PC-3 (cell line): Measurements from ENCODE around the gene SAFB2. TPM values are rescaled to one million over a fixed set of nuclear protein-coding genes. Genes with fewer than 3 reads are reported as not detected.

ENCODE experiments used
- ATAC-seq: fragments of 200-7000 bp; cut with Tn5 transposase; 2 replicates; pipeline ENCODE4 v1.9.1; 2020; ENCODE audit warnings: mild to moderate bottlenecking, moderate library complexity
- BruUV-seq: library from RNA; stranded (reverse); fragments of 400-500 nt; replicated peaks from 2 replicates; lab custom pipeline; 2021; lab: Mats Ljungman, UMichigan
- CTCF ChIA-PET: fragments of 300-600 bp; sonication (Branson Sonifier 250); formaldehyde crosslinking; loops from one replicate; lab custom pipeline; 2022; ENCODE audit warnings: antibody characterized with exemption; lab: Charles Lee
- POLR2A ChIA-PET: fragments of 300-600 bp; sonication (Branson Sonifier 250); formaldehyde crosslinking; loops from one replicate; lab custom pipeline; 2022; ENCODE audit warnings: antibody characterized with exemption; ENCODE audit not compliant: unreplicated experiment; lab: Charles Lee
- DNase-seq: peaks from one replicate; pipeline ENCODE4 v3.0.0-alpha.2; 2015
- H2AFZ ChIP-seq: fragments of 300-600 bp; sonication (generic); 2 replicates; pipeline ENCODE4 v1.6.0; 2016; ENCODE audit warnings: antibody characterized with exemption, low read length
- H3F3A ChIP-seq: fragments of 300-600 bp; sonication (generic); one replicate; pipeline ENCODE4 v1.6.0; 2017; ENCODE audit warnings: antibody characterized with exemption, low read length, control low read depth, mild to moderate bottlenecking; ENCODE audit not compliant: unreplicated experiment
- H3K27ac ChIP-seq: fragments of 300-600 bp; sonication (generic); 2 replicates; pipeline ENCODE4 v1.5.1; 2016; ENCODE audit warnings: mild to moderate bottlenecking, low read length
- H3K27me3 ChIP-seq: fragments of 300-600 bp; sonication (generic); 2 replicates; pipeline ENCODE4 v1.6.1; 2016; ENCODE audit warnings: low read length, mixed read lengths
- H3K36me3 ChIP-seq: fragments of 300-600 bp; sonication (generic); 2 replicates; pipeline ENCODE4 v1.6.1; 2016; ENCODE audit warnings: low read depth, mixed run types, low read length, mixed read lengths
- H3K4me1 ChIP-seq: fragments of 300-600 bp; sonication (generic); 2 replicates; pipeline ENCODE4 v1.5.1; 2016; ENCODE audit warnings: low read length; ENCODE audit not compliant: insufficient read depth
- H3K4me2 ChIP-seq: fragments of 300-600 bp; sonication (generic); 2 replicates; pipeline ENCODE4 v1.6.0; 2016; ENCODE audit warnings: low read length
- H3K4me3 ChIP-seq: fragments of 300-600 bp; sonication (generic); 2 replicates; pipeline ENCODE4 v1.5.1; 2016; ENCODE audit warnings: mild to moderate bottlenecking, low read length, mixed read lengths
- H3K79me2 ChIP-seq: fragments of 300-600 bp; sonication (generic); 2 replicates; pipeline ENCODE4 v1.6.1; 2017; ENCODE audit warnings: low read length, mixed read lengths
- H3K9ac ChIP-seq: fragments of 300-600 bp; sonication (generic); 2 replicates; pipeline ENCODE4 v1.6.0; 2016; ENCODE audit warnings: mild to moderate bottlenecking, low read length
- H3K9me2 ChIP-seq: fragments of 300-600 bp; sonication (generic); replicated peaks from 2 replicates; pipeline ENCODE4 v1.6.1; 2016; ENCODE audit warnings: mixed run types, low read length, mixed read lengths
- H3K9me3 ChIP-seq: fragments of 300-600 bp; sonication (generic); 2 replicates; pipeline ENCODE4 v1.6.1; 2016; ENCODE audit warnings: low read length, mixed read lengths
- H4K20me1 ChIP-seq: fragments of 300-600 bp; sonication (generic); 2 replicates; pipeline ENCODE4 v1.6.1; 2016; ENCODE audit warnings: low read length, mixed read lengths
- EZH2 ChIP-seq: fragments of 300-600 bp; sonication (generic); IDR thresholded peaks from one replicate; pipeline ENCODE4 v1.6.1; 2017; ENCODE audit warnings: antibody characterized with exemption, mild to moderate bottlenecking, low read length; ENCODE audit not compliant: unreplicated experiment
- EZH2phosphoT487 ChIP-seq: fragments of 300-600 bp; sonication (generic); IDR thresholded peaks from 2 replicates; pipeline ENCODE4 v1.6.1; 2018; ENCODE audit warnings: mild to moderate bottlenecking, antibody characterized with exemption, low read length, borderline replicate concordance
- intact Hi-C: fragments of 100-400 bp; cut with micrococcal nuclease; formaldehyde crosslinking; loops from 2 replicates; pipeline ENCODE4 v1.9.0; 2023
- total RNA-seq: library from RNA; depleted of rRNA; stranded (reverse); fragments of >200 nt; gene quantifications from 2 replicates; pipeline ENCODE4 v1.2.3, GENCODE V29; 2014
- TF ChIP-seq, protein P1 (sequence below): fragments of 300-600 bp; sonication (generic); conservative IDR thresholded peaks from 2 replicates; pipeline ENCODE4 v1.5.1; 2017; ENCODE audit warnings: antibody characterized with exemption, low read depth, mild to moderate bottlenecking, low read length

Gene SAFB2
- total RNA-seq, 1 experiment from 2014 or later = 77.5 TPM

DNA sequence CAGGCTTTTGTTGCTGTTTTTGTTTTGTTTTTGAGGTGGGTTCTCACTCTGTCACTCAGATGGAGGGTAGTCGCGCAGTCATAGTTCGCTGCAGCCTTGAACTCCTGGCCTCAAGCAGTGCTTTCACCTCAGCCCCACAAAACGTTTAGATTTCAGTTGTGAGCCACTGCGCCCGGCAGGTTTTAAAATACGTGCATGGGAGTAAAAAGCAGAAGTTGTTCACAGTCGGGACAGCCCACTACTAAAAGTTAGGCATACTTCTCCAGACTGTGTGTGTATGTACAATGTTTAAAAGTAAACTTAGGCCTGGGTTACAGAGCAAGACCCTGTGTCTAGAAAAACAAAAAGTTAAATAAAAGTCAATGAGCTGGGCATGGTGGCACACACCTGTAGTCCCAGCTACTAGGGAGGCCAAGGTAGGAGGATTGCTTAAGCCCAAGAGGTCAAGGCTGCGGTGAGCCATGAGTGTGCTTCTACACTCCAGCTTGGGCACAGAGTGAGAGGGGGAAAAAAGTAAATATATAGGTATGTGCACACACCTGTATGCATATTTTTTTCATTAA, 6.4 kb upstream of the SAFB2 start:
- Histone ChIP-seq H3K4me2 (no peak overlapping the region), H3K9me3 (no peaks in the 10 kb centered on the region), H2AFZ (no peak overlapping the region), H3K36me3 (peaks cover 73% of the 10 kb centered on the region), H3K27me3 (no peaks in the 10 kb centered on the region), H3K79me2 (peaks cover 100% of the 10 kb centered on the region), H3K9ac (no peak overlapping the region), H4K20me1 (peaks cover 79% of the 10 kb centered on the region), H3K9me2 (no peaks in the 10 kb centered on the region), H3K27ac (no peak overlapping the region), H3K4me1 (peaks cover 18% of the 10 kb centered on the region), H3F3A (no peaks in the 10 kb centered on the region), H3K4me3 (no peak overlapping the region)
- POLR2A ChIA-PET = no interaction called here
- BruUV-seq = no TSS peak
- no peak for TF ChIP-seq EZH2
- TF ChIP-seq EZH2phosphoT487 = no peak
- TF ChIP-seq, protein P1, sequence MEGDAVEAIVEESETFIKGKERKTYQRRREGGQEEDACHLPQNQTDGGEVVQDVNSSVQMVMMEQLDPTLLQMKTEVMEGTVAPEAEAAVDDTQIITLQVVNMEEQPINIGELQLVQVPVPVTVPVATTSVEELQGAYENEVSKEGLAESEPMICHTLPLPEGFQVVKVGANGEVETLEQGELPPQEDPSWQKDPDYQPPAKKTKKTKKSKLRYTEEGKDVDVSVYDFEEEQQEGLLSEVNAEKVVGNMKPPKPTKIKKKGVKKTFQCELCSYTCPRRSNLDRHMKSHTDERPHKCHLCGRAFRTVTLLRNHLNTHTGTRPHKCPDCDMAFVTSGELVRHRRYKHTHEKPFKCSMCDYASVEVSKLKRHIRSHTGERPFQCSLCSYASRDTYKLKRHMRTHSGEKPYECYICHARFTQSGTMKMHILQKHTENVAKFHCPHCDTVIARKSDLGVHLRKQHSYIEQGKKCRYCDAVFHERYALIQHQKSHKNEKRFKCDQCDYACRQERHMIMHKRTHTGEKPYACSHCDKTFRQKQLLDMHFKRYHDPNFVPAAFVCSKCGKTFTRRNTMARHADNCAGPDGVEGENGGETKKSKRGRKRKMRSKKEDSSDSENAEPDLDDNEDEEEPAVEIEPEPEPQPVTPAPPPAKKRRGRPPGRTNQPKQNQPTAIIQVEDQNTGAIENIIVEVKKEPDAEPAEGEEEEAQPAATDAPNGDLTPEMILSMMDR = no peak
- ATAC-seq (no peak), DNase-seq (no peak)
- intact Hi-C loops = no loop called here
- CTCF ChIA-PET = no interaction called here

DNA sequence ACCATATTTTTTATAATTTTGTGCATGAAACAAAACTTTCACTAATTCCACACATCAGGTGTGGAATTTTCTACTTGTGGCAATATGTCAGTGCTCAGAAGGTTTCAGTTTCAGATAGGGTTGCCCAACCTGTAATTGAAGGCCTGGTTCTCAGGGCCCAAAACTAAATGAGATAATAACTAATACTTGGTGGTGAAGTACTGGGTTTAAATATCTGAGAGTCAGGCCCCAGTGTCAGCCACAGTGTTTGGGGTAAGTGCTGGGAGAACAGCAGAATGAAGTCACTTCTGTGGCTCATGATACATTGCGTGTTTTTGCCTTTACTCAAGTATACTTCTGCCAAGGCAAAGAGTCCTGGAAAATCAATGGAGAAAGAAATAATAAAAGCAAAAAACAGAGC, 5.9 kb upstream of the SAFB2 start:
- no TSS peak for BruUV-seq
- H2AFZ ChIP-seq = no peak overlapping the region
- H3K27me3 ChIP-seq = no peaks in the 10 kb centered on the region
- DNase-seq (no peak), ATAC-seq (no peak)
- TF ChIP-seq, protein P1 = no peak
- TF ChIP-seq EZH2phosphoT487 (no peak), EZH2 (no peak)
- peaks cover 18% of the 10 kb centered on the region for H3K4me1 ChIP-seq
- CTCF ChIA-PET = no interaction called here
- no peak overlapping the region for H3K4me2 ChIP-seq
- H3K79me2 ChIP-seq = peaks cover 100% of the 10 kb centered on the region
- intact Hi-C loops = no loop called here
- no peak overlapping the region for H3K9ac ChIP-seq
- H3K4me3 ChIP-seq = no peak overlapping the region
- H3K27ac ChIP-seq = no peak overlapping the region
- no peaks in the 10 kb centered on the region for H3K9me2 ChIP-seq
- H3K9me3 ChIP-seq = no peaks in the 10 kb centered on the region
- peaks cover 80% of the 10 kb centered on the region for H4K20me1 ChIP-seq
- H3F3A ChIP-seq = no peaks in the 10 kb centered on the region
- H3K36me3 ChIP-seq = peaks cover 73% of the 10 kb centered on the region
- POLR2A ChIA-PET = no interaction called here

DNA sequence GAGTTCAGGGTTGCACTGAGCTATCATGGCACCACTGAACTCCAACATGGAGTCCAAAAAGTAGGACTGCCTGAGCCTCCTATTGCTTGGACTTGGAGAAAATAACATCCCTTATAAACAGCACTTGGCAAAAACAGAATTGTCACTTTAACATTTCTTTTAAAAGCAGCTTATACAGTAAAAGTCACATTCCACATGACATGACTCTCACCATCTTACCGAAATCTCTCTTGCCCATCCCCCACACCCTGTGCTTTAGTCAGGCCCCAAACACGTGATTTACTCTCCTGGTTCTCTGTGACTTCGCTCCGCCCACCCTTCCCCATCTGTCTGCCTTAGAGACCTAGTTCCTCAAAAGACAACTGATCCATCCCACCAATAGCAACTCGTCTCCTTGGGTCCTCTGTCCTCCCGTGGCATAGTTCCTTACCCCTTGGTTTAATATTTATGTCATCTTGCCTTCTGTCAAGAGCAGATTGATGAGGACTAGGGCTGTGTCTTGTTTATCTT, 4.9 kb upstream of the SAFB2 start:
- H3K36me3 ChIP-seq = peaks cover 66% of the 10 kb centered on the region
- no peak for DNase-seq
- no peak overlapping the region for H3K9ac ChIP-seq
- H2AFZ ChIP-seq = no peak overlapping the region
- no peaks in the 10 kb centered on the region for H3F3A ChIP-seq
- ChIA-PET POLR2A (interaction anchor here (0.7 kb wide), 1 partner anchor 59 kb away, joined by 14 read pairs; no protein-coding TSS in a partner anchor), CTCF (no interaction called here)
- H3K79me2 ChIP-seq = peaks cover 97% of the 10 kb centered on the region
- H3K9me3 ChIP-seq = no peaks in the 10 kb centered on the region
- no peaks in the 10 kb centered on the region for H3K27me3 ChIP-seq
- peaks cover 18% of the 10 kb centered on the region for H3K4me1 ChIP-seq
- BruUV-seq = no TSS peak
- no peak for TF ChIP-seq EZH2
- TF ChIP-seq, protein P1 = no peak
- no peaks in the 10 kb centered on the region for H3K9me2 ChIP-seq
- H3K27ac ChIP-seq = no peak overlapping the region
- H3K4me3 ChIP-seq = no peak overlapping the region
- intact Hi-C loops = no loop called here
- peaks cover 71% of the 10 kb centered on the region for H4K20me1 ChIP-seq
- no peak overlapping the region for H3K4me2 ChIP-seq
- ATAC-seq = no peak
